ENCODE data around the gene RDH11.

The RDH11 gene

DNA sequence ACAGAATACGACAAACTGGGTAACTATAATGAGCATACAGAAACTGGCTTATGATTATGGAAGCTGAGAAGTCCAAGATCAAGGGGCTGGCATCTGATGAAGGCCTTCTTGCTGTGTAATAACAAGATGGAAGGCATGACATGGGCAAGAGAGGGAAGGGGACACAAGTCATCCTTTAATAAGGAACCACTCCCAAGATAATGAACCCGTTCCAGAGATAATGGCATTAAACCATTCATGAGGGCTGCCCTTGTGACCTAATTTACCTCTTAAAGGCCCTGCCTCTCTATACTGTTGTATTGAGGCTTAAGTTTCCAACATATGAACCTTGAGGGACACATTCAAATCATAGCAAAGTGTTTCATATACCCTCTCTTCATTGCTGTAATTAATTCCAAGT lies 16.6 kb downstream of the RDH11 start (continued):
- TF ChIP-seq, protein P1, sequence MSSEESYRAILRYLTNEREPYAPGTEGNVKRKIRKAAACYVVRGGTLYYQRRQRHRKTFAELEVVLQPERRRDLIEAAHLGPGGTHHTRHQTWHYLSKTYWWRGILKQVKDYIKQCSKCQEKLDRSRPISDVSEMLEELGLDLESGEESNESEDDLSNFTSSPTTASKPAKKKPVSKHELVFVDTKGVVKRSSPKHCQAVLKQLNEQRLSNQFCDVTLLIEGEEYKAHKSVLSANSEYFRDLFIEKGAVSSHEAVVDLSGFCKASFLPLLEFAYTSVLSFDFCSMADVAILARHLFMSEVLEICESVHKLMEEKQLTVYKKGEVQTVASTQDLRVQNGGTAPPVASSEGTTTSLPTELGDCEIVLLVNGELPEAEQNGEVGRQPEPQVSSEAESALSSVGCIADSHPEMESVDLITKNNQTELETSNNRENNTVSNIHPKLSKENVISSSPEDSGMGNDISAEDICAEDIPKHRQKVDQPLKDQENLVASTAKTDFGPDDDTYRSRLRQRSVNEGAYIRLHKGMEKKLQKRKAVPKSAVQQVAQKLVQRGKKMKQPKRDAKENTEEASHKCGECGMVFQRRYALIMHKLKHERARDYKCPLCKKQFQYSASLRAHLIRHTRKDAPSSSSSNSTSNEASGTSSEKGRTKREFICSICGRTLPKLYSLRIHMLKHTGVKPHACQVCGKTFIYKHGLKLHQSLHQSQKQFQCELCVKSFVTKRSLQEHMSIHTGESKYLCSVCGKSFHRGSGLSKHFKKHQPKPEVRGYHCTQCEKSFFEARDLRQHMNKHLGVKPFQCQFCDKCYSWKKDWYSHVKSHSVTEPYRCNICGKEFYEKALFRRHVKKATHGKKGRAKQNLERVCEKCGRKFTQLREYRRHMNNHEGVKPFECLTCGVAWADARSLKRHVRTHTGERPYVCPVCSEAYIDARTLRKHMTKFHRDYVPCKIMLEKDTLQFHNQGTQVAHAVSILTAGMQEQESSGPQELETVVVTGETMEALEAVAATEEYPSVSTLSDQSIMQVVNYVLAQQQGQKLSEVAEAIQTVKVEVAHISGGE (tag by site-specific recombination; conservative IDR thresholded peaks at IDR 0.05; ENCODE audit: low read depth) = no peak

DNA sequence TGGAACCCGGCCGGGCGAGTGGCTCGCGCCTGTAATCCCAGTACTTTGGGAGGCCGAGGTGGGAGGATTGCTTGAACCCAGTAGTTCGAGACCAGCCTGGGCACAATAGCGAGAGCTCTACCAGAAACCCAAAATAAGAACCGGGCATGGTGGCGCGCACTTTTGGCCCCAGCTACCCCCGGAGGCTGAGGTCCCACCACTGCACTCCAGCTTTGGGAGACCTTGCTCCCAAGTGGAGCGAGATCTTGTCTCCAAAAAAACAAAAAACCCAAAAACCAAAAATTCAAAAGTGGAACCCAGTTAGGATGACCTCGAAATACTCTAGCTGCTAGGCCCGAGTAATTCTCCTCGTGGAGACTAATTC lies 20.4 kb downstream of the RDH11 start:
- ChIA-PET POLR2A (interaction anchor here (1.3 to 2.9 kb wide), 2 partner anchors 20 to 27 kb away, joined by 3 to 15 read pairs; partner anchors contain the start of genes RDH11 and RDH12), CTCF (interaction anchor here (0.7 to 1.3 kb wide), 4 partner anchors 28 to 184 kb away, joined by 3 to 7 read pairs (median 4); no protein-coding TSS in a partner anchor)
- Histone ChIP-seq H3K4me3 (ENCODE audit: low read depth, low read length) (peak overlapping the region; percentile 98), H3K36me3 (ENCODE audit: control insufficient read depth in 2 of 2, insufficient read depth in 1 of 2, low read length in 2 of 2) (peaks cover 23 to 27% of the 10 kb centered on the region in 2 experiments), H3K9me3 (ENCODE audit: control insufficient read depth, insufficient read depth, low read depth, low read length) (no peaks in the 10 kb centered on the region), H3K27ac (ENCODE audit: extremely low read depth, low read depth, low read length) (peak overlapping the region; percentile 97), H3K4me1 (ENCODE audit: control insufficient read depth, insufficient read depth, low read length) (peaks cover 12% of the 10 kb centered on the region)
- TF ChIP-seq ZNF302 (tag by site-specific recombination; IDR thresholded peaks at IDR 0.05; ENCODE audit: low read depth) = no peak
- TF ChIP-seq HOXA7 (CRISPR knock-in tag; IDR thresholded peaks at IDR 0.05; ENCODE audit: borderline replicate concordance) = no peak
- TF ChIP-seq ZNF335 (tag by site-specific recombination; conservative IDR thresholded peaks at IDR 0.05) = no peak
- no peak for TF ChIP-seq ZNF544 (tag by site-specific recombination; IDR thresholded peaks at IDR 0.05)
- TF ChIP-seq, protein P2, sequence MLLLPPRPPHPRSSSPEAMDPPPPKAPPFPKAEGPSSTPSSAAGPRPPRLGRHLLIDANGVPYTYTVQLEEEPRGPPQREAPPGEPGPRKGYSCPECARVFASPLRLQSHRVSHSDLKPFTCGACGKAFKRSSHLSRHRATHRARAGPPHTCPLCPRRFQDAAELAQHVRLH (tag by site-specific recombination; IDR thresholded peaks at IDR 0.05) = no peak
- TF ChIP-seq, protein P3, sequence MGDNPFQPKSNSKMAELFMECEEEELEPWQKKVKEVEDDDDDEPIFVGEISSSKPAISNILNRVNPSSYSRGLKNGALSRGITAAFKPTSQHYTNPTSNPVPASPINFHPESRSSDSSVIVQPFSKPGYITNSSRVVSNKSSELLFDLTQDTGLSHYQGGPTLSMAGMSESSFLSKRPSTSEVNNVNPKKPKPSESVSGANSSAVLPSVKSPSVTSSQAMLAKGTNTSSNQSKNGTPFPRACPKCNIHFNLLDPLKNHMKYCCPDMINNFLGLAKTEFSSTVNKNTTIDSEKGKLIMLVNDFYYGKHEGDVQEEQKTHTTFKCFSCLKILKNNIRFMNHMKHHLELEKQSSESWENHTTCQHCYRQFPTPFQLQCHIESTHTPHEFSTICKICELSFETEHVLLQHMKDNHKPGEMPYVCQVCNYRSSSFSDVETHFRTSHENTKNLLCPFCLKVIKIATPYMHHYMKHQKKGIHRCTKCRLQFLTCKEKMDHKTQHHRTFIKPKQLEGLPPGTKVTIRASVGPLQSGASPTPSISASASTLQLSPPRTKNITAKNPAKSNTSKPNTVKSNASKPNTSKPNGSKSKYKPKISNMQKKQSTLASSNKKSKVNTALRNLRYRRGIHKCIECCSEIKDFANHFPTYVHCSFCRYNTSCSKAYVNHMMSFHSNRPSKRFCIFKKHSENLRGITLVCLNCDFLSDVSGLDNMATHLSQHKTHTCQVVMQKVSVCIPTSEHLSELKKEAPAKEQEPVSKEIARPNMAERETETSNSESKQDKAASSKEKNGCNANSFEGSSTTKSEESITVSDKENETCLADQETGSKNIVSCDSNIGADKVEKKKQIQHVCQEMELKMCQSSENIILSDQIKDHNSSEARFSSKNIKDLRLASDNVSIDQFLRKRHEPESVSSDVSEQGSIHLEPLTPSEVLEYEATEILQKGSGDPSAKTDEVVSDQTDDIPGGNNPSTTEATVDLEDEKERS (tag by site-specific recombination; IDR thresholded peaks at IDR 0.05) = no peak
- TF ChIP-seq, protein P4, sequence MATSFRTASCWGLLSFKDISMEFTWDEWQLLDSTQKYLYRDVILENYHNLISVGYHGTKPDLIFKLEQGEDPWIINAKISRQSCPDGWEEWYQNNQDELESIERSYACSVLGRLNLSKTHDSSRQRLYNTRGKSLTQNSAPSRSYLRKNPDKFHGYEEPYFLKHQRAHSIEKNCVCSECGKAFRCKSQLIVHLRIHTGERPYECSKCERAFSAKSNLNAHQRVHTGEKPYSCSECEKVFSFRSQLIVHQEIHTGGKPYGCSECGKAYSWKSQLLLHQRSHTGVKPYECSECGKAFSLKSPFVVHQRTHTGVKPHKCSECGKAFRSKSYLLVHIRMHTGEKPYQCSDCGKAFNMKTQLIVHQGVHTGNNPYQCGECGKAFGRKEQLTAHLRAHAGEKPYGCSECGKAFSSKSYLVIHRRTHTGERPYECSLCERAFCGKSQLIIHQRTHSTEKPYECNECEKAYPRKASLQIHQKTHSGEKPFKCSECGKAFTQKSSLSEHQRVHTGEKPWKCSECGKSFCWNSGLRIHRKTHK (tag by site-specific recombination; IDR thresholded peaks at IDR 0.05) = no peak
- no peak for TF ChIP-seq YY1 (tag by site-specific recombination; IDR thresholded peaks at IDR 0.05)
- no peak for TF ChIP-seq ZNF112 (tag by site-specific recombination; IDR thresholded peaks at IDR 0.05)
- no peak for TF ChIP-seq ZNF23 (tag by site-specific recombination; IDR thresholded peaks at IDR 0.05; ENCODE audit: borderline replicate concordance)
- TF ChIP-seq ZFP69B (tag by site-specific recombination; IDR thresholded peaks at IDR 0.05) = no peak
- no peak for TF ChIP-seq ZNF548 (tag by site-specific recombination; IDR thresholded peaks at IDR 0.05)
- no peak for TF ChIP-seq RBAK (tag by site-specific recombination; IDR thresholded peaks at IDR 0.05)
- TF ChIP-seq, protein P5, sequence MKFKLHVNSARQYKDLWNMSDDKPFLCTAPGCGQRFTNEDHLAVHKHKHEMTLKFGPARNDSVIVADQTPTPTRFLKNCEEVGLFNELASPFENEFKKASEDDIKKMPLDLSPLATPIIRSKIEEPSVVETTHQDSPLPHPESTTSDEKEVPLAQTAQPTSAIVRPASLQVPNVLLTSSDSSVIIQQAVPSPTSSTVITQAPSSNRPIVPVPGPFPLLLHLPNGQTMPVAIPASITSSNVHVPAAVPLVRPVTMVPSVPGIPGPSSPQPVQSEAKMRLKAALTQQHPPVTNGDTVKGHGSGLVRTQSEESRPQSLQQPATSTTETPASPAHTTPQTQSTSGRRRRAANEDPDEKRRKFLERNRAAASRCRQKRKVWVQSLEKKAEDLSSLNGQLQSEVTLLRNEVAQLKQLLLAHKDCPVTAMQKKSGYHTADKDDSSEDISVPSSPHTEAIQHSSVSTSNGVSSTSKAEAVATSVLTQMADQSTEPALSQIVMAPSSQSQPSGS (tag by site-specific recombination; IDR thresholded peaks at IDR 0.05; ENCODE audit: low read depth) = no peak
- no peak for TF ChIP-seq ZNF585B (tag by site-specific recombination; IDR thresholded peaks at IDR 0.05)
- TF ChIP-seq, protein P6, sequence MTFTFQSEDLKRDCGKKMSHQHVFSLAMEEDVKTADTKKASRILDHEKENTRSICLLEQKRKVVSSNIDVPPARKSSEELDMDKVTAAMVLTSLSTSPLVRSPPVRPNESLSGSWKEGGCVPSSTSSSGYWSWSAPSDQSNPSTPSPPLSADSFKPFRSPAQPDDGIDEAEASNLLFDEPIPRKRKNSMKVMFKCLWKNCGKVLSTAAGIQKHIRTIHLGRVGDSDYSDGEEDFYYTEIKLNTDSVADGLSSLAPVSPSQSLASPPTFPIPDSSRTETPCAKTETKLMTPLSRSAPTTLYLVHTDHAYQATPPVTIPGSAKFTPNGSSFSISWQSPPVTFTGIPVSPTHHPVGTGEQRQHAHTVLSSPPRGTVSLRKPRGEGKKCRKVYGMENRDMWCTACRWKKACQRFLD (tag by site-specific recombination; IDR thresholded peaks at IDR 0.05) = no peak
- no peak for TF ChIP-seq MEIS1 (CRISPR knock-in tag; IDR thresholded peaks at IDR 0.05; ENCODE audit: borderline replicate concordance)
- no peak for TF ChIP-seq ZNF155 (tag by site-specific recombination; IDR thresholded peaks at IDR 0.05)
- TF ChIP-seq IKZF3 (tag by site-specific recombination; IDR thresholded peaks at IDR 0.05) = no peak
- no peak for TF ChIP-seq ZNF555 (tag by site-specific recombination; conservative IDR thresholded peaks at IDR 0.05)

Data from HEK293 (cell line).